Prostate gland (tissue), 2 donors: ENCODE measurements around the gene FCN1.

Experiments used
- POLR2AphosphoS5 ChIP-seq: sonication (generic); formaldehyde crosslinking; IDR thresholded peaks from one replicate; pipeline ENCODE4 v1.6.1; 2017; ENCODE audit warnings: antibody characterized with exemption
- TF ChIP-seq, protein P1 (sequence below), 4 experiments: fragments of 200-600 bp in 2 of 4; fragments of 450-650 bp in 2 of 4; sonication (generic) in 2 of 4; IDR thresholded peaks; 1 replicate in 3 of 4; 2 replicates in 1 of 4; pipeline ENCODE4 v1.5.1; 2016 to 2019; ENCODE audit warnings: antibody characterized with exemption in 4 of 4, mild to moderate bottlenecking in 2 of 4, moderate library complexity in 2 of 4

DNA sequence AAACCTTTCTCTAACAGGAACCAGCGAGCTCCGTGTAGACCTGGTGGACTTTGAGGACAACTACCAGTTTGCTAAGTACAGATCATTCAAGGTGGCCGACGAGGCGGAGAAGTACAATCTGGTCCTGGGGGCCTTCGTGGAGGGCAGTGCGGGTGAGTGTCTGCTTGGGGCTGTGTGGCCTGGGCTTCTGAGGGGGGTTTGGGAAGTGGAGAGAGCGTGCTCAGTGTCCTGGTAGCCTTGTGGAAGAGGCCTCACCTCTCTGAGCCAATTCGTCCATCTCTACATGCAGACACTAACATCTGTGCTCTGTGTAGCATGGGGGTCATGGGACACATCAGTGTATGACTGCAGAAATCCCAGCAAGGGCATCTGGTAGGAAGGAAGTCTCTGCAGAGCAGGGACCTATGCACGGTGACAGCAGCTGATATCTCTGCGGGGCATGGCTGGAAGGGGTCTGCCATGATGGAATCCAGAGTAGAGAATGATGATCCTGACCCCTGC is 31.2 kb downstream of the FCN1 start:
- no peak for TF ChIP-seq POLR2AphosphoS5
- TF ChIP-seq, protein P1, sequence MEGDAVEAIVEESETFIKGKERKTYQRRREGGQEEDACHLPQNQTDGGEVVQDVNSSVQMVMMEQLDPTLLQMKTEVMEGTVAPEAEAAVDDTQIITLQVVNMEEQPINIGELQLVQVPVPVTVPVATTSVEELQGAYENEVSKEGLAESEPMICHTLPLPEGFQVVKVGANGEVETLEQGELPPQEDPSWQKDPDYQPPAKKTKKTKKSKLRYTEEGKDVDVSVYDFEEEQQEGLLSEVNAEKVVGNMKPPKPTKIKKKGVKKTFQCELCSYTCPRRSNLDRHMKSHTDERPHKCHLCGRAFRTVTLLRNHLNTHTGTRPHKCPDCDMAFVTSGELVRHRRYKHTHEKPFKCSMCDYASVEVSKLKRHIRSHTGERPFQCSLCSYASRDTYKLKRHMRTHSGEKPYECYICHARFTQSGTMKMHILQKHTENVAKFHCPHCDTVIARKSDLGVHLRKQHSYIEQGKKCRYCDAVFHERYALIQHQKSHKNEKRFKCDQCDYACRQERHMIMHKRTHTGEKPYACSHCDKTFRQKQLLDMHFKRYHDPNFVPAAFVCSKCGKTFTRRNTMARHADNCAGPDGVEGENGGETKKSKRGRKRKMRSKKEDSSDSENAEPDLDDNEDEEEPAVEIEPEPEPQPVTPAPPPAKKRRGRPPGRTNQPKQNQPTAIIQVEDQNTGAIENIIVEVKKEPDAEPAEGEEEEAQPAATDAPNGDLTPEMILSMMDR (IDR thresholded peaks at IDR 0.05), result no peak
